Lung (tissue), 12 donors: ENCODE measurements around the gene LRPPRC. TPM values are rescaled to one million over a fixed set of nuclear protein-coding genes. Genes with fewer than 3 reads are reported as not detected.

Source experiments
- ATAC-seq: fragments of 200-7000 bp; cut with Tn5 transposase; one replicate; pipeline ENCODE4 v1.9.1; 2020; ENCODE audit warnings: moderate number of reproducible peaks; ENCODE audit not compliant: insufficient read depth, low FRiP score
- DNase-seq, 3 donors: peaks; one replicate each; pipeline ENCODE4 v3.0.0-alpha.2; 2013 to 2017
- H3K27ac ChIP-seq, 2 donors: one replicate each; pipeline ENCODE4 v1.5.1; 2013; ENCODE audit warnings: mild to moderate bottlenecking in 2 of 2, moderate library complexity in 2 of 2, control low read depth in 1 of 2, inconsistent platforms in 1 of 2, low read depth in 1 of 2, low read length in 1 of 2
- H3K27me3 ChIP-seq, 3 donors: one replicate each; pipeline ENCODE4 v1.5.1; 2013; ENCODE audit warnings: low read length in 2 of 3; ENCODE audit not compliant: control insufficient read depth in 3 of 3, insufficient read depth in 3 of 3
- H3K36me3 ChIP-seq, 4 donors: one replicate each; pipeline ENCODE4 v1.5.1; 2013; ENCODE audit warnings: low read length in 4 of 4, mild to moderate bottlenecking in 1 of 4, moderate library complexity in 1 of 4; ENCODE audit not compliant: control insufficient read depth in 4 of 4, insufficient read depth in 4 of 4
- H3K4me1 ChIP-seq, 5 donors: one replicate each; pipeline ENCODE4 v1.5.1; 2013; ENCODE audit warnings: low read length in 5 of 5, mild to moderate bottlenecking in 2 of 5, moderate library complexity in 1 of 5; ENCODE audit not compliant: control insufficient read depth in 5 of 5, insufficient read depth in 5 of 5
- H3K4me3 ChIP-seq: one replicate; pipeline ENCODE4 v1.5.1; 2013; ENCODE audit warnings: mild to moderate bottlenecking, control low read depth, moderate library complexity
- H3K9ac ChIP-seq, 2 donors: one replicate each; pipeline ENCODE4 v1.5.1; 2013; ENCODE audit warnings: low read length in 2 of 2, control low read depth in 1 of 2; ENCODE audit not compliant: insufficient read depth in 1 of 2
- H3K9me3 ChIP-seq, 4 donors: one replicate each; pipeline ENCODE4 v1.5.1; 2013; ENCODE audit warnings: low read length in 3 of 4, mild to moderate bottlenecking in 1 of 4, moderate library complexity in 1 of 4; ENCODE audit not compliant: control insufficient read depth in 4 of 4, insufficient read depth in 3 of 4
- WGBS, 2 donors: extraction: QIAGEN DNeasy Blood & Tissue Kit; methylation state at CpG; one replicate each; pipeline ENCODE4 v1.1.7; 2013; 5-methylcytosine and 5-hydroxymethylcytosine counted together
- polyA plus RNA-seq, 2 donors: library from polyadenylated mRNA; stranded (reverse); fragments of 200-250 nt; gene quantifications; one replicate each; pipeline ENCODE4 v1.2.1, GENCODE V29; 2013
- total RNA-seq, 2 donors: library from RNA; depleted of rRNA in 1 of 2; stranded (reverse); fragments of >200 nt in 1 of 2; gene quantifications; one replicate each; pipeline ENCODE4 v1.2.1, GENCODE V29; 2014 to 2021
- TF ChIP-seq, protein P1 (sequence below): IDR thresholded peaks from 2 replicates; pipeline ENCODE4 v1.5.1; 2012; ENCODE audit warnings: mild to moderate bottlenecking; ENCODE audit errors: control extremely low read depth, extremely low read depth
- donor health status: control.
- donor health status: control.
- donor health status: Bipolar disorder and iron deficiency.
- donor health status: healthy.
- donor health status: DM: yes; HTN: yes; CAD: no.

LRPPRC gene
- total and polyA plus RNA-seq, 4 donors: 29.5 to 96.6 (median 48.6) TPM

DNA sequence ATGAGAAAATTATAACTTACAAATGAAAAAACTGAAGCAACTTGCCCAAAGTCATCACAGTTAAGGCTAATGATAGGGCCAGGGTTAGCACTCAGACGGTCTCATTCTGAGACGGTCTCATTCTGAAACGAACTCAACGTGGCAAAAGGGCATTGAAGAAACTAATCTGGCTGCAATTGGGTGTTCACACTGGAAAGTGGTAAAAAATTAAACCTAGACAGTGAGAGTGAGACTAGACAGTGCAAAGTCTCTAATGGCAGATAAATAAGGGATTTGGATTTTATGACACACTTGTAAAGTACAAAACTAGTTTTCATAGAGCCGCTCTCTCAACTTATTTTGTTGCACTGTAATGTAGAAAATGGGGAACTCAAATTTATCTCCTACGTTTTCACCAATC lies 9.2 kb downstream of the LRPPRC start:
- H3K4me1 ChIP-seq: peaks cover 0 to 23% (median 2%) of the 10 kb centered on the region in 5 donors
- H3K27ac ChIP-seq: no peak overlapping the region
- TF ChIP-seq, protein P1, sequence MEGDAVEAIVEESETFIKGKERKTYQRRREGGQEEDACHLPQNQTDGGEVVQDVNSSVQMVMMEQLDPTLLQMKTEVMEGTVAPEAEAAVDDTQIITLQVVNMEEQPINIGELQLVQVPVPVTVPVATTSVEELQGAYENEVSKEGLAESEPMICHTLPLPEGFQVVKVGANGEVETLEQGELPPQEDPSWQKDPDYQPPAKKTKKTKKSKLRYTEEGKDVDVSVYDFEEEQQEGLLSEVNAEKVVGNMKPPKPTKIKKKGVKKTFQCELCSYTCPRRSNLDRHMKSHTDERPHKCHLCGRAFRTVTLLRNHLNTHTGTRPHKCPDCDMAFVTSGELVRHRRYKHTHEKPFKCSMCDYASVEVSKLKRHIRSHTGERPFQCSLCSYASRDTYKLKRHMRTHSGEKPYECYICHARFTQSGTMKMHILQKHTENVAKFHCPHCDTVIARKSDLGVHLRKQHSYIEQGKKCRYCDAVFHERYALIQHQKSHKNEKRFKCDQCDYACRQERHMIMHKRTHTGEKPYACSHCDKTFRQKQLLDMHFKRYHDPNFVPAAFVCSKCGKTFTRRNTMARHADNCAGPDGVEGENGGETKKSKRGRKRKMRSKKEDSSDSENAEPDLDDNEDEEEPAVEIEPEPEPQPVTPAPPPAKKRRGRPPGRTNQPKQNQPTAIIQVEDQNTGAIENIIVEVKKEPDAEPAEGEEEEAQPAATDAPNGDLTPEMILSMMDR: no peak
- DNase-seq: no peak
- no peak overlapping the region for H3K4me3 ChIP-seq
- peaks cover 0 to 3% (median 2%) of the 10 kb centered on the region in 4 donors for H3K36me3 ChIP-seq
- 93 to 97% methylated on average over 6 of the region's 6 CpGs for WGBS, 2 donors
- no peaks in the 10 kb centered on the region for H3K9me3 ChIP-seq
- no peak overlapping the region for H3K9ac ChIP-seq
- no peaks in the 10 kb centered on the region for H3K27me3 ChIP-seq
- ATAC-seq: no peak

DNA sequence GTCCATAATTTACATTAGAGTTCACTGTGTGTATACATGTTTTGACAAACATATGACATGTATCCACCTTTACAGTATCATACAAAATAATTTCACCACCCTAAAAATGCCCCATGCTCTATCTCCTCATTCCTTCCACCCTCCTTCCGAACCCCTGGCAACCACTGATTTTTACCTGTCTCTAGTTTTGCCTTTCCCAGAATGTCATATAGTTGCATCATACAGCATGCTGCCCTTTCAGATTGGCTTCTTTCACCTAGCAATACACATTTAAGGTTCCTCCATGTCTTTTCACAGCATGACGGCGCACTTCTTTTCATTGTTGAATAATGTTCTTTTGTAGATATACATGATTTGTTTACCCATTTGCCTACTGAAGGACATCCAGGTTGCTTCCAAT lies 10.4 kb downstream of the LRPPRC start:
- TF ChIP-seq, protein P1: no peak
- ATAC-seq (no peak), DNase-seq (no peak)
- Histone ChIP-seq H3K36me3 (peaks cover 0 to 12% (median 4%) of the 10 kb centered on the region in 4 donors), H3K4me3 (no peak overlapping the region), H3K9me3 (no peaks in the 10 kb centered on the region), H3K27ac (no peak overlapping the region), H3K27me3 (no peaks in the 10 kb centered on the region), H3K9ac (no peak overlapping the region), H3K4me1 (peaks cover 0 to 30% (median 2%) of the 10 kb centered on the region in 5 donors)
- 98 to 99% methylated on average over 3 of the region's 3 CpGs for WGBS, 2 donors

DNA sequence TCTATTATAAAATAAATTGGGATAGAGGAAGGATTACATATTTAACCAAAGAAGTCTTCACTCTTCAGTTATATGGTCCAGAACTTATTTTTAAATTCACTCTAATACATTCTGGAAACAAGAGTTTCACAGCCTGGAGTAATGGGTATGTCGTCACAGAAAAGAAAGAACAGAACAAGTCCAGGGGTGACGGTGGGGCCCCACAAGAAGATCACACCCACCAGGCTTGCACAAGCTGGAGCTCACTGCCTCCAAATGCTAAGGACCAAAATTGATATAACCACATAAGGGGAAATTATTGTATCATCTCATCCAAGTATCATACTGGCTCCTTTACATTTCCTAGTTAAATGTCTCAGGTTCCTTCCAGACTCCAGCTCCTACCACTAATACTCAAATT lies 11.3 kb downstream of the LRPPRC start:
- H3K36me3 ChIP-seq: peaks cover 0 to 12% (median 4%) of the 10 kb centered on the region in 4 donors
- ATAC-seq (no peak), DNase-seq (no peak)
- H3K4me1 ChIP-seq: peaks cover 0 to 30% (median 3%) of the 10 kb centered on the region in 5 donors
- 45 to 72% methylated on average over 2 of the region's 2 CpGs for WGBS, 2 donors
- no peak overlapping the region for H3K4me3 ChIP-seq
- no peaks in the 10 kb centered on the region for H3K9me3 ChIP-seq
- H3K27ac ChIP-seq: no peak overlapping the region
- TF ChIP-seq, protein P1: no peak
- H3K27me3 ChIP-seq: no peaks in the 10 kb centered on the region
- H3K9ac ChIP-seq: no peak overlapping the region

DNA sequence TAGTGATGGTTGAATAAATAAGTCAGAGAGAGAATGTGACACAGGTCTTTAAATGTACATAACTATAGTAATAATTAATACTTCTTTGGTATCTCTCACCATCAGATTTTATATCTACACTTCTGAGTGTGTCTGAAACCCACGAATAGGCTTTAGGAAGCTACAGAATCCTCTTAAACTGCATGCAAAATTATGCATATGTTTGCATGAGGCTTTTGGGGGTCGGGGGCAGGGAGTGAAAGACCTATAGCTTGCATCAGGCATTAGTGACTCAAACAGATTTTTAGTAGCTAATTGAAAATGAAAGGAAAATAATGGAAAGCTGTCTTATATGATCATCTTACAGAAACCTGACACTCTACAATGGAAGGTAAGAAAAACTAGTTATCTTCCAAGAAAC lies 14.9 kb downstream of the LRPPRC start:
- H3K9ac ChIP-seq: no peak overlapping the region
- H3K4me1 ChIP-seq: peaks cover 0 to 47% (median 7%) of the 10 kb centered on the region in 5 donors
- DNase-seq (no peak), ATAC-seq (no peak)
- H3K9me3 ChIP-seq: no peaks in the 10 kb centered on the region
- H3K27me3 ChIP-seq: no peaks in the 10 kb centered on the region
- no peak overlapping the region for H3K27ac ChIP-seq
- no peak overlapping the region for H3K4me3 ChIP-seq
- 83 to 91% methylated on average over 2 of the region's 2 CpGs for WGBS, 2 donors
- H3K36me3 ChIP-seq: peaks cover 0 to 16% (median 7%) of the 10 kb centered on the region in 4 donors
- TF ChIP-seq, protein P1: no peak
